H1 (cell line): ENCODE measurements around the gene SHH. TPM values are rescaled to one million over a fixed set of nuclear protein-coding genes. Genes with fewer than 3 reads are reported as not detected.

Experiments
- ATF2 ChIP-seq: IDR thresholded peaks from 2 replicates; pipeline ENCODE4 v1.6.1; 2012; ENCODE audit warnings: low read length, inconsistent platforms
- FOSL1 ChIP-seq: IDR thresholded peaks from 2 replicates; pipeline ENCODE4 v1.6.1; 2011; ENCODE audit warnings: mild to moderate bottlenecking, low read depth, low read length, moderate library complexity; ENCODE audit not compliant: insufficient read depth
- RFX5 ChIP-seq: IDR thresholded peaks from 2 replicates; pipeline ENCODE4 v1.6.1; 2011; ENCODE audit warnings: low read depth, low read length, improper control_type of control experiment, borderline replicate concordance
- RXRA ChIP-seq: IDR thresholded peaks from 2 replicates; pipeline ENCODE4 v1.6.1; 2011; ENCODE audit warnings: low read depth, mild to moderate bottlenecking, low read length, moderate library complexity; ENCODE audit not compliant: insufficient read depth
- SIX5 ChIP-seq: IDR thresholded peaks from 2 replicates; pipeline ENCODE4 v1.6.1; 2011; ENCODE audit warnings: mild to moderate bottlenecking, low read depth, low read length
- ZNF274 ChIP-seq: IDR thresholded peaks from 2 replicates; pipeline ENCODE4 v1.7.0; 2012; ENCODE audit warnings: low read length, borderline replicate concordance; ENCODE audit errors: extremely low read depth
- polyA plus RNA-seq, 7 experiments: library from polyadenylated mRNA; depleted of rRNA in 3 of 7; stranded (reverse) in 5 of 7; unstranded in 2 of 7; fragments of >200 nt in 5 of 7; fragments of 200-250 nt in 2 of 7; gene quantifications; 1 replicate in 5 of 7; 2 replicates in 1 of 7; 4 replicates in 1 of 7; pipeline versions ENCODE4 v1.2.1 to v1.2.3, GENCODE V29; 2011 to 2013; ENCODE audit warnings: missing spikeins in 2 of 7, mixed read lengths in 2 of 7
- total RNA-seq: library from RNA; stranded (reverse); fragmentation: NEBNext Ultra II Directional; extraction: Animal tissue kit (Norgen Biotek cat#: 25700); gene quantifications from 2 replicates; pipeline ENCODE4 v1.2.1, GENCODE V29; 2021

Gene SHH
- total and polyA plus RNA-seq, 2 of the 8 experiments (the other 6 are each of a cell fraction or from before 2014, with no cell fraction given): not detected

- TF ChIP-seq ATF2 (no peak), FOSL1 (no peak), RXRA (no peak), RFX5 (no peak), ZNF274 (no peak), SIX5 (no peak)
- TF ChIP-seq, all 59 proteins: peak for 0
Observed at GRCh38 chr7:155762036-155762435, 50.2 kb downstream of the SHH start (continued).
